Stimulated activated memory B cell treated with anti-CD40 and anti-IgM and Interleukin-4, amounts not matched to agents 10 μg/mL and 1 μg/mL and 100 μg/mL, for 72 hours (primary cell): Measurements from ENCODE around the gene MICAL2.

Source experiments
- ATAC-seq: fragments of 150-1000 bp; cut with Tn5 transposase; 2 replicates; pipeline ENCODE4 v1.10.0; 2021
- H3K27ac Mint-ChIP-seq: one replicate; pipeline ENCODE4 v1.8.0; 2022; ENCODE audit warnings: mild to moderate bottlenecking, mixed read lengths
- H3K27me3 Mint-ChIP-seq: one replicate; pipeline ENCODE4 v1.8.0; 2022; ENCODE audit warnings: mixed read lengths
- H3K36me3 Mint-ChIP-seq: one replicate; pipeline ENCODE4 v1.8.0; 2022; ENCODE audit warnings: mixed read lengths
- H3K4me1 Mint-ChIP-seq: one replicate; pipeline ENCODE4 v1.8.0; 2022; ENCODE audit warnings: mixed read lengths
- H3K4me3 Mint-ChIP-seq: one replicate; pipeline ENCODE4 v1.8.0; 2022; ENCODE audit warnings: mild to moderate bottlenecking, moderate library complexity, mixed read lengths
- H3K9me3 Mint-ChIP-seq: one replicate; pipeline ENCODE4 v1.8.0; 2022; ENCODE audit warnings: mixed read lengths

Gene MICAL2

GRCh38 chr11:12128301-12128751 is 17.9 kb downstream of the MICAL2 start:
- no peak overlapping the region for H3K4me3 Mint-ChIP-seq
- H3K4me1 Mint-ChIP-seq, result no peaks in the 10 kb centered on the region
- no peak for ATAC-seq
- no peaks in the 10 kb centered on the region for H3K9me3 Mint-ChIP-seq
- no peaks in the 10 kb centered on the region for H3K36me3 Mint-ChIP-seq
- no peak overlapping the region for H3K27ac Mint-ChIP-seq
- peaks cover 33% of the 10 kb centered on the region for H3K27me3 Mint-ChIP-seq

- Mint-ChIP-seq H3K36me3 (no peaks in the 10 kb centered on the region), H3K27ac (no peak overlapping the region), H3K4me1 (peaks cover 2% of the 10 kb centered on the region), H3K9me3 (no peaks in the 10 kb centered on the region), H3K4me3 (no peak overlapping the region), H3K27me3 (peaks cover 33% of the 10 kb centered on the region)
- no peak for ATAC-seq
These were observed 18.8 kb downstream of the MICAL2 start for GRCh38 chr11:12129227-12129626.

- Mint-ChIP-seq H3K4me1 (peaks cover 5% of the 10 kb centered on the region), H3K4me3 (no peak overlapping the region), H3K36me3 (no peaks in the 10 kb centered on the region), H3K9me3 (no peaks in the 10 kb centered on the region), H3K27ac (no peak overlapping the region), H3K27me3 (peaks cover 33% of the 10 kb centered on the region)
- ATAC-seq, result peak; percentile 22
These were observed 20.0 kb downstream of the MICAL2 start for GRCh38 chr11:12130180-12130980.

GRCh38 chr11:12131943-12132789 is 21.8 kb downstream of the MICAL2 start:
- H3K4me3 Mint-ChIP-seq, result no peak overlapping the region
- ATAC-seq, result no peak
- H3K27me3 Mint-ChIP-seq, result peaks cover 24% of the 10 kb centered on the region
- H3K27ac Mint-ChIP-seq, result no peak overlapping the region
- H3K36me3 Mint-ChIP-seq, result no peaks in the 10 kb centered on the region
- no peaks in the 10 kb centered on the region for H3K9me3 Mint-ChIP-seq
- peaks cover 5% of the 10 kb centered on the region for H3K4me1 Mint-ChIP-seq

- Mint-ChIP-seq H3K4me1 (peaks cover 5% of the 10 kb centered on the region), H3K27me3 (peaks cover 19% of the 10 kb centered on the region), H3K4me3 (no peak overlapping the region), H3K9me3 (no peaks in the 10 kb centered on the region), H3K36me3 (no peaks in the 10 kb centered on the region), H3K27ac (no peak overlapping the region)
- ATAC-seq, result no peak
These were observed 22.4 kb downstream of the MICAL2 start for GRCh38 chr11:12132790-12133145.

GRCh38 chr11:12133547-12134235 is 23.3 kb downstream of the MICAL2 start:
- H3K27ac Mint-ChIP-seq, result no peak overlapping the region
- H3K36me3 Mint-ChIP-seq, result no peaks in the 10 kb centered on the region
- no peak overlapping the region for H3K4me3 Mint-ChIP-seq

GRCh38 chr11:12134236-12134585 is 23.8 kb downstream of the MICAL2 start:
- Mint-ChIP-seq H3K36me3 (no peaks in the 10 kb centered on the region), H3K4me1 (peaks cover 5% of the 10 kb centered on the region), H3K4me3 (no peak overlapping the region), H3K27me3 (peaks cover 20% of the 10 kb centered on the region), H3K9me3 (no peaks in the 10 kb centered on the region), H3K27ac (no peak overlapping the region)
- ATAC-seq, result no peak

More at GRCh38 chr11:12133547-12134235, 23.3 kb downstream of the MICAL2 start:
- Mint-ChIP-seq H3K27me3 (peaks cover 19% of the 10 kb centered on the region), H3K4me1 (peaks cover 5% of the 10 kb centered on the region), H3K9me3 (no peaks in the 10 kb centered on the region)
- ATAC-seq, result no peak

- Mint-ChIP-seq H3K36me3 (no peaks in the 10 kb centered on the region), H3K27ac (no peak overlapping the region)
- no peak for ATAC-seq
These were observed 24.8 kb downstream of the MICAL2 start for GRCh38 chr11:12135185-12135584.

GRCh38 chr11:12137005-12137690 is 26.8 kb downstream of the MICAL2 start:
- peaks cover 12% of the 10 kb centered on the region for H3K27me3 Mint-ChIP-seq
- peaks cover 5% of the 10 kb centered on the region for H3K4me1 Mint-ChIP-seq
- no peak overlapping the region for H3K4me3 Mint-ChIP-seq
- no peak overlapping the region for H3K27ac Mint-ChIP-seq
- no peaks in the 10 kb centered on the region for H3K36me3 Mint-ChIP-seq
- ATAC-seq, result no peak
- H3K9me3 Mint-ChIP-seq, result no peaks in the 10 kb centered on the region

More at GRCh38 chr11:12135185-12135584, 24.8 kb downstream of the MICAL2 start:
- Mint-ChIP-seq H3K27me3 (peaks cover 21% of the 10 kb centered on the region), H3K4me1 (peaks cover 5% of the 10 kb centered on the region), H3K9me3 (no peaks in the 10 kb centered on the region), H3K4me3 (no peak overlapping the region)

- Mint-ChIP-seq H3K27me3 (peaks cover 18% of the 10 kb centered on the region), H3K36me3 (no peaks in the 10 kb centered on the region), H3K9me3 (no peaks in the 10 kb centered on the region), H3K4me3 (no peak overlapping the region), H3K4me1 (peaks cover 5% of the 10 kb centered on the region), H3K27ac (no peak overlapping the region)
- no peak for ATAC-seq
These were observed 27.7 kb downstream of the MICAL2 start for GRCh38 chr11:12137938-12138731.

- ATAC-seq, result no peak
- Mint-ChIP-seq H3K27ac (no peak overlapping the region), H3K27me3 (peaks cover 25% of the 10 kb centered on the region), H3K36me3 (no peaks in the 10 kb centered on the region), H3K4me1 (peaks cover 2% of the 10 kb centered on the region), H3K9me3 (no peaks in the 10 kb centered on the region), H3K4me3 (no peak overlapping the region)
These were observed 28.9 kb downstream of the MICAL2 start for GRCh38 chr11:12139144-12139881.

- Mint-ChIP-seq H3K27me3 (peaks cover 25% of the 10 kb centered on the region), H3K36me3 (no peaks in the 10 kb centered on the region), H3K4me3 (no peak overlapping the region), H3K9me3 (no peaks in the 10 kb centered on the region), H3K27ac (no peak overlapping the region), H3K4me1 (no peaks in the 10 kb centered on the region)
- ATAC-seq, result no peak
These were observed 29.9 kb downstream of the MICAL2 start for GRCh38 chr11:12140186-12140793.

- Mint-ChIP-seq H3K4me1 (no peaks in the 10 kb centered on the region), H3K27me3 (peaks cover 25% of the 10 kb centered on the region), H3K9me3 (no peaks in the 10 kb centered on the region), H3K36me3 (no peaks in the 10 kb centered on the region), H3K4me3 (no peak overlapping the region), H3K27ac (no peak overlapping the region)
- ATAC-seq, result no peak
These were observed 30.9 kb downstream of the MICAL2 start for GRCh38 chr11:12141283-12141682.
